Keratinocyte (primary cell): ENCODE results near the gene FGF12. TPM values are rescaled to one million over a fixed set of nuclear protein-coding genes. Genes with fewer than 3 reads are reported as not detected.

Experiments
- DNase-seq: peaks from one replicate; pipeline ENCODE4 v3.0.0-alpha.2; 2011; ENCODE audit warnings: low read depth, missing footprints, low spot score
- FAIRE-seq: peaks from 2 replicates; lab custom pipeline; 2011; peaks lifted over from hg19 to GRCh38; lab: Jason Lieb, UNC
- H2AFZ ChIP-seq: 2 replicates; pipeline ENCODE4 v1.6.0; 2012; ENCODE audit warnings: low read length, control low read depth, inconsistent platforms; ENCODE audit not compliant: control insufficient read depth
- H3K27ac ChIP-seq: 2 replicates; pipeline ENCODE4 v1.5.1; 2011; ENCODE audit warnings: low read length; ENCODE audit not compliant: control insufficient read depth, insufficient read depth
- H3K27me3 ChIP-seq: 3 replicates; pipeline ENCODE4 v1.6.0; 2011; ENCODE audit warnings: low read length; ENCODE audit not compliant: control insufficient read depth, insufficient read depth; ENCODE audit errors: extremely low read depth
- H3K36me3 ChIP-seq, 2 experiments: 2 replicates in 1 of 2; 3 replicates in 1 of 2; pipeline ENCODE4 v1.5.1; 2011; ENCODE audit warnings: low read length in 2 of 2, mild to moderate bottlenecking in 1 of 2; ENCODE audit not compliant: control insufficient read depth in 2 of 2, insufficient read depth in 2 of 2; ENCODE audit errors: extremely low read depth in 1 of 2
- H3K4me1 ChIP-seq: 3 replicates; pipeline ENCODE4 v1.5.1; 2011; ENCODE audit warnings: low read length; ENCODE audit not compliant: control insufficient read depth, insufficient read depth; ENCODE audit errors: extremely low read depth
- H3K4me2 ChIP-seq: 3 replicates; pipeline ENCODE4 v1.6.0; 2011; ENCODE audit warnings: low read depth, low read length; ENCODE audit not compliant: control insufficient read depth, insufficient read depth; ENCODE audit errors: extremely low read depth
- H3K4me3 ChIP-seq, 3 experiments: fragments of 200-600 bp in 1 of 3; sonication (generic) in 1 of 3; 2 replicates in 2 of 3; 3 replicates in 1 of 3; pipeline ENCODE4 v1.5.1; 2011 to 2016; ENCODE audit warnings: low read length in 3 of 3, mild to moderate bottlenecking in 3 of 3, control low read depth in 2 of 3, inconsistent platforms in 1 of 3, low read depth in 1 of 3, mixed read lengths in 1 of 3, mixed run types in 1 of 3, moderate library complexity in 1 of 3; ENCODE audit not compliant: control insufficient read depth in 2 of 3, insufficient read depth in 2 of 3; ENCODE audit errors: extremely low read depth in 1 of 3
- H3K79me2 ChIP-seq: 2 replicates; pipeline ENCODE4 v1.6.0; 2012; ENCODE audit warnings: low read length; ENCODE audit not compliant: control insufficient read depth, insufficient read depth
- H3K9ac ChIP-seq: 3 replicates; pipeline ENCODE4 v1.6.0; 2011; ENCODE audit warnings: low read length; ENCODE audit not compliant: control insufficient read depth, insufficient read depth; ENCODE audit errors: extremely low read depth
- H3K9me1 ChIP-seq: 3 replicates; pipeline ENCODE4 v1.6.0; 2011; ENCODE audit warnings: low read length; ENCODE audit not compliant: control insufficient read depth, insufficient read depth; ENCODE audit errors: extremely low read depth
- H3K9me3 ChIP-seq: 2 replicates; pipeline ENCODE4 v1.5.1; 2012; ENCODE audit warnings: low read depth, low read length; ENCODE audit not compliant: control insufficient read depth
- H4K20me1 ChIP-seq: 3 replicates; pipeline ENCODE4 v1.6.0; 2011; ENCODE audit warnings: low read length; ENCODE audit not compliant: control insufficient read depth, insufficient read depth; ENCODE audit errors: extremely low read depth
- CTCF ChIP-seq, 3 experiments: IDR thresholded peaks in 1 of 3; conservative IDR thresholded peaks in 1 of 3; optimal IDR thresholded peaks in 1 of 3; 2 replicates in 2 of 3; 3 replicates in 1 of 3; pipeline versions ENCODE3 to v1.5.1; 2011; ENCODE audit warnings: low read length in 3 of 3, mild to moderate bottlenecking in 3 of 3, moderate library complexity in 2 of 3, control low read depth in 1 of 3, inconsistent platforms in 1 of 3; ENCODE audit not compliant: insufficient read depth in 2 of 3; ENCODE audit errors: extremely low read depth in 1 of 3
- EZH2 ChIP-seq: IDR thresholded peaks from one replicate; pipeline ENCODE4 v1.6.1; 2012; ENCODE audit warnings: inconsistent platforms, mild to moderate bottlenecking, low read length, moderate library complexity
- dilution Hi-C: fragments of 300-500 bp; cut with MboI; formaldehyde crosslinking; loops from one replicate; pipeline ENCODE4 v1.7.0; 2020; ENCODE audit warnings: low sequenced_read_pairs; ENCODE audit not compliant: extremely low pct_ligation_motif_present
- polyA plus RNA-seq, 5 experiments: library from polyadenylated mRNA; depleted of rRNA in 3 of 5; stranded (reverse) in 3 of 5; stranded (forward) in 1 of 5; unstranded in 1 of 5; fragments of >200 nt; gene quantifications; 1 replicate in 1 of 5; 2 replicates in 3 of 5; 3 replicates in 1 of 5; pipeline versions ENCODE4 v1.2.1 to v1.2.3, GENCODE V29; 2011 to 2012; ENCODE audit warnings: missing spikeins in 2 of 5, low read depth in 1 of 5, low replicate concordance in 1 of 5

Gene FGF12
- polyA plus RNA-seq, 1 donor (not counting 4 experiments of a cell fraction or from before 2014, with no cell fraction given) = 4.1 TPM

GRCh38 chr3:192299921-192300320 is 427.4 kb downstream of the FGF12 start:
- dilution Hi-C loops = no loop called here
- no peaks in the 10 kb centered on the region for H3K9me1 ChIP-seq
- no peaks in the 10 kb centered on the region for H4K20me1 ChIP-seq
- H3K36me3 ChIP-seq = no peaks in the 10 kb centered on the region
- no peak overlapping the region for H2AFZ ChIP-seq
- DNase-seq = no peak
- no peak overlapping the region for H3K4me3 ChIP-seq
- H3K9me3 ChIP-seq = no peaks in the 10 kb centered on the region
- no peak overlapping the region for H3K4me2 ChIP-seq
- H3K79me2 ChIP-seq = no peaks in the 10 kb centered on the region
- no peaks in the 10 kb centered on the region for H3K4me1 ChIP-seq
- H3K27ac ChIP-seq = no peak overlapping the region
- no peak overlapping the region for H3K9ac ChIP-seq
- no peak for FAIRE-seq
- no peaks in the 10 kb centered on the region for H3K27me3 ChIP-seq
- TF ChIP-seq CTCF (optimal IDR thresholded peaks at IDR 0.05 in 1 of 3, IDR thresholded peaks at IDR 0.05 in 1 of 3, conservative IDR thresholded peaks at IDR 0.05 in 1 of 3; ENCODE audit: extremely low read depth in 1 of 3, insufficient read depth in 2 of 3, low read length in 3 of 3) (no peak), EZH2 (no peak)

- DNase-seq (no peak), FAIRE-seq (no peak)
- Histone ChIP-seq H3K79me2 (no peaks in the 10 kb centered on the region), H3K4me1 (no peaks in the 10 kb centered on the region), H3K9me1 (no peaks in the 10 kb centered on the region), H3K27me3 (no peaks in the 10 kb centered on the region), H3K9ac (no peak overlapping the region), H3K4me3 (no peak overlapping the region), H3K27ac (no peak overlapping the region), H4K20me1 (no peaks in the 10 kb centered on the region), H3K36me3 (no peaks in the 10 kb centered on the region), H3K9me3 (no peaks in the 10 kb centered on the region), H2AFZ (no peak overlapping the region), H3K4me2 (no peak overlapping the region)
- dilution Hi-C loops = no loop called here
- TF ChIP-seq EZH2 (no peak), CTCF (optimal IDR thresholded peaks at IDR 0.05 in 1 of 3, IDR thresholded peaks at IDR 0.05 in 1 of 3, conservative IDR thresholded peaks at IDR 0.05 in 1 of 3; ENCODE audit: extremely low read depth in 1 of 3, insufficient read depth in 2 of 3, low read length in 3 of 3) (no peak)
Measured at GRCh38 chr3:192296845-192297244, 430.5 kb downstream of the FGF12 start.
